K562 (cell line): ENCODE data around the gene MRPL11. TPM values are rescaled to one million over a fixed set of nuclear protein-coding genes. Genes with fewer than 3 reads are reported as not detected.

Experiments used
- AFF1 ChIP-seq, 2 experiments: fragments of 450-650 bp; IDR thresholded peaks; 2 replicates each; pipeline ENCODE4 v1.6.1; 2018; ENCODE audit warnings: mild to moderate bottlenecking in 2 of 2, low read depth in 1 of 2; ENCODE audit not compliant: partially characterized antibody in 2 of 2
- CBX3 ChIP-seq, 2 experiments: IDR thresholded peaks; 1 replicate in 1 of 2; 2 replicates in 1 of 2; pipeline ENCODE4 v1.6.1; 2012; ENCODE audit warnings: inconsistent platforms in 2 of 2, low read length in 2 of 2, borderline replicate concordance in 1 of 2, control low read depth in 1 of 2
- CC2D1A ChIP-seq: fragments of 450-650 bp; IDR thresholded peaks from 2 replicates; pipeline ENCODE4 v1.6.1; 2017; ENCODE audit warnings: mild to moderate bottlenecking
- CEBPB ChIP-seq: fragments of 450-650 bp; IDR thresholded peaks from 2 replicates; pipeline ENCODE4 v1.6.1; 2016; ENCODE audit warnings: missing genetic modification characterization, missing compliant biosample characterization
- ELF2 ChIP-seq: fragments of 250-450 bp; sonication (Bioruptor Pico); IDR thresholded peaks from 2 replicates; pipeline ENCODE4 v1.5.0; 2021; ENCODE audit warnings: mild to moderate bottlenecking
- ERF ChIP-seq: fragments of 450-650 bp; formaldehyde crosslinking; IDR thresholded peaks from 2 replicates; pipeline ENCODE4 v1.4.0; 2020; ENCODE audit warnings: mild to moderate bottlenecking, mixed read lengths
- ETV6 ChIP-seq, 3 experiments: fragments of 150-350 bp in 1 of 3; sonication (generic) in 1 of 3; formaldehyde crosslinking in 1 of 3; IDR thresholded peaks; 2 replicates each; pipeline versions ENCODE4 v1.6.1 to v1.8.0; 2014 to 2022; ENCODE audit warnings: borderline replicate concordance in 2 of 3, low read depth in 2 of 3, antibody characterized with exemption in 1 of 3, low read length in 1 of 3, mild to moderate bottlenecking in 1 of 3, missing genetic modification reagents in 1 of 3
- FOXA3 ChIP-seq, 2 experiments: fragments of 450-650 bp in 1 of 2; sonication (generic) in 1 of 2; formaldehyde crosslinking; IDR thresholded peaks in 1 of 2; conservative IDR thresholded peaks in 1 of 2; 2 replicates each; pipeline versions ENCODE4 v1.4.0 to v1.8.0; 2020 to 2022; ENCODE audit warnings: mild to moderate bottlenecking in 2 of 2, missing genetic modification reagents in 1 of 2
- HNRNPUL1 ChIP-seq: fragments of 200-400 bp; formaldehyde crosslinking; IDR thresholded peaks from 2 replicates; pipeline ENCODE4 v1.6.1; 2017; ENCODE audit warnings: low read length
- SP2 ChIP-seq: IDR thresholded peaks from 2 replicates; pipeline ENCODE4 v1.6.1; 2011; ENCODE audit warnings: mild to moderate bottlenecking, low read depth, low read length, moderate library complexity; ENCODE audit not compliant: poor library complexity, severe bottlenecking; ENCODE audit errors: extremely low read depth
- SUPT5H ChIP-seq: fragments of 450-650 bp; IDR thresholded peaks from 2 replicates; pipeline ENCODE4 v1.6.1; 2016
- TBP ChIP-seq: optimal IDR thresholded peaks from 2 replicates; pipeline ENCODE3; 2011; ENCODE audit warnings: low read depth, low read length, improper control_type of control experiment
- XRCC4 ChIP-seq: IDR thresholded peaks from one replicate; pipeline ENCODE4 v1.6.1; 2011; ENCODE audit not compliant: insufficient read depth, insufficient read length; ENCODE audit errors: extremely low read depth
- ZKSCAN3 ChIP-seq: fragments of 250-450 bp; sonication (Bioruptor Pico); IDR thresholded peaks from 2 replicates; pipeline ENCODE4 v1.4.0; 2020
- ZNF184 ChIP-seq: sonication (generic); formaldehyde crosslinking; IDR thresholded peaks from 2 replicates; pipeline ENCODE4 v1.5.0; 2020; ENCODE audit warnings: missing genetic modification reagents
- ZNF23 ChIP-seq: fragments of 250-450 bp; sonication (Bioruptor Pico); IDR thresholded peaks from 2 replicates; pipeline ENCODE4 v1.4.0; 2020; ENCODE audit warnings: mild to moderate bottlenecking
- ZNF445 ChIP-seq: fragments of 250-450 bp; sonication (Bioruptor Pico); IDR thresholded peaks from 2 replicates; pipeline ENCODE4 v1.4.0; 2020; ENCODE audit warnings: low read depth, mild to moderate bottlenecking, moderate library complexity
- polyA plus RNA-seq, 8 experiments: library from polyadenylated mRNA; depleted of rRNA in 4 of 8; stranded (reverse) in 5 of 8; unstranded in 3 of 8; fragments of >200 nt; fragmentation: Nextera tagmentation in 2 of 8; fragmentation: Illumina TruSeq in 1 of 8; extraction: Ambion mirVana in 2 of 8; extraction: Trizol in 1 of 8; gene quantifications; 2 replicates each; pipeline versions ENCODE4 v1.2.1 to v1.2.3, GENCODE V29; 2011 to 2014; ENCODE audit warnings: inconsistent platforms in 1 of 8, missing spikeins in 1 of 8
- total RNA-seq, 7 experiments: library from RNA; depleted of rRNA in 6 of 7; stranded (reverse); fragments of >200 nt in 6 of 7; fragmentation: Illumina TruSeq in 2 of 7; extraction: Trizol in 2 of 7; gene quantifications; 2 replicates each; pipeline versions ENCODE4 v1.2.1 to v1.2.3, GENCODE V29; 2011 to 2021; ENCODE audit warnings: low replicate concordance in 1 of 7
- TF ChIP-seq, protein P1 (sequence below), 2 experiments: fragments of 450-650 bp in 1 of 2; sonication (generic) in 1 of 2; formaldehyde crosslinking; conservative IDR thresholded peaks; 2 replicates each; pipeline versions ENCODE4 v1.4.0 to v1.8.1; 2020 to 2022; ENCODE audit warnings: mild to moderate bottlenecking in 1 of 2, missing genetic modification reagents in 1 of 2
- TF ChIP-seq, protein P2 (sequence below): fragments of 250-450 bp; sonication (Bioruptor Pico); IDR thresholded peaks from 2 replicates; pipeline ENCODE4 v1.5.0; 2021; ENCODE audit warnings: mild to moderate bottlenecking, borderline replicate concordance

Gene MRPL11
- total and polyA plus RNA-seq, 9 of the 15 experiments (the other 6 are each of a cell fraction or from before 2014, with no cell fraction given): 33.0 to 173 (median 91.9) TPM

GRCh38 chr11:66438504-66439466 lies at the start of gene MRPL11 (continued):
- TF ChIP-seq ETV6 (IDR thresholded peaks at IDR 0.05; ENCODE audit: borderline replicate concordance in 1 of 2, low read depth in 2 of 2, low read length in 1 of 2) (no peak), ETV6 (CRISPR knock-in tag; IDR thresholded peaks at IDR 0.05; ENCODE audit: borderline replicate concordance) (no peak), CC2D1A (0 out of 2 replicates have a peak, but pooled peaks have one; percentile 26), AFF1 (IDR thresholded peaks at IDR 0.05; ENCODE audit: low read depth in 1 of 2, partially characterized antibody in 2 of 2) (peak; percentile 85 to 90), ZNF23 (CRISPR knock-in tag) (no peak), ZNF184 (CRISPR knock-in tag) (no peak), HNRNPUL1 (no peak), ZKSCAN3 (no peak), ERF (CRISPR knock-in tag) (no peak), ZNF445 (no peak), TBP (peak; percentile 82), SP2 (no peak), FOXA3 (CRISPR knock-in tag; conservative IDR thresholded peaks at IDR 0.05 in 1 of 2, IDR thresholded peaks at IDR 0.05 in 1 of 2) (no peak), SUPT5H (peak; percentile 80), CBX3 (IDR thresholded peaks at IDR 0.05; ENCODE audit: borderline replicate concordance in 1 of 2, low read length in 2 of 2) (peak in 1 of 2 experiments; percentile 31; a peak in 2 of 3 replicates), ELF2 (peak; percentile 67), CEBPB (tag) (no peak), XRCC4 (no peak)
- TF ChIP-seq, protein P1, sequence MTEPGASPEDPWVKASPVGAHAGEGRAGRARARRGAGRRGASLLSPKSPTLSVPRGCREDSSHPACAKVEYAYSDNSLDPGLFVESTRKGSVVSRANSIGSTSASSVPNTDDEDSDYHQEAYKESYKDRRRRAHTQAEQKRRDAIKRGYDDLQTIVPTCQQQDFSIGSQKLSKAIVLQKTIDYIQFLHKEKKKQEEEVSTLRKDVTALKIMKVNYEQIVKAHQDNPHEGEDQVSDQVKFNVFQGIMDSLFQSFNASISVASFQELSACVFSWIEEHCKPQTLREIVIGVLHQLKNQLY (CRISPR knock-in tag; conservative IDR thresholded peaks at IDR 0.05): no peak
- TF ChIP-seq, protein P2, sequence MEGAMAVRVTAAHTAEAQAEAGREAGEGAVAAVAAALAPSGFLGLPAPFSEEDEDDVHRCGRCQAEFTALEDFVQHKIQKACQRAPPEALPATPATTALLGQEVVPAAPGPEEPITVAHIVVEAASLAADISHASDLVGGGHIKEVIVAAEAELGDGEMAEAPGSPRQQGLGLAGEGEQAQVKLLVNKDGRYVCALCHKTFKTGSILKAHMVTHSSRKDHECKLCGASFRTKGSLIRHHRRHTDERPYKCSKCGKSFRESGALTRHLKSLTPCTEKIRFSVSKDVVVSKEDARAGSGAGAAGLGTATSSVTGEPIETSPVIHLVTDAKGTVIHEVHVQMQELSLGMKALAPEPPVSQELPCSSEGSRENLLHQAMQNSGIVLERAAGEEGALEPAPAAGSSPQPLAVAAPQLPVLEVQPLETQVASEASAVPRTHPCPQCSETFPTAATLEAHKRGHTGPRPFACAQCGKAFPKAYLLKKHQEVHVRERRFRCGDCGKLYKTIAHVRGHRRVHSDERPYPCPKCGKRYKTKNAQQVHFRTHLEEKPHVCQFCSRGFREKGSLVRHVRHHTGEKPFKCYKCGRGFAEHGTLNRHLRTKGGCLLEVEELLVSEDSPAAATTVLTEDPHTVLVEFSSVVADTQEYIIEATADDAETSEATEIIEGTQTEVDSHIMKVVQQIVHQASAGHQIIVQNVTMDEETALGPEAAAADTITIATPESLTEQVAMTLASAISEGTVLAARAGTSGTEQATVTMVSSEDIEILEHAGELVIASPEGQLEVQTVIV (CRISPR knock-in tag): no peak
